Dendritic cell treated with granulocyte-macrophage colony-stimulating factor and Interleukin-4, amounts not matched to agents 40 ng/mL and 50 ng/mL, for 4 days (primary cell): ENCODE data around the gene THSD7B.

Experiments
- H3K27ac Mint-ChIP-seq: one replicate; pipeline ENCODE4 v1.8.0; 2022; ENCODE audit warnings: mild to moderate bottlenecking, mixed read lengths
- H3K27me3 Mint-ChIP-seq: one replicate; pipeline ENCODE4 v1.8.0; 2022; ENCODE audit warnings: mild to moderate bottlenecking, mixed read lengths
- H3K36me3 Mint-ChIP-seq: one replicate; pipeline ENCODE4 v1.8.0; 2022; ENCODE audit warnings: low read depth, mixed read lengths
- H3K4me1 Mint-ChIP-seq: one replicate; pipeline ENCODE4 v1.8.0; 2022; ENCODE audit warnings: low read depth, mixed read lengths
- H3K4me3 Mint-ChIP-seq: one replicate; pipeline ENCODE4 v1.8.0; 2022; ENCODE audit warnings: mild to moderate bottlenecking, moderate library complexity, mixed read lengths
- H3K9me3 Mint-ChIP-seq: one replicate; pipeline ENCODE4 v1.8.0; 2022; ENCODE audit warnings: mixed read lengths
- intact Hi-C: fragments of 100-400 bp; cut with micrococcal nuclease; formaldehyde crosslinking; loops from one replicate; pipeline ENCODE4 v1.15.0; 2022

Gene THSD7B

DNA sequence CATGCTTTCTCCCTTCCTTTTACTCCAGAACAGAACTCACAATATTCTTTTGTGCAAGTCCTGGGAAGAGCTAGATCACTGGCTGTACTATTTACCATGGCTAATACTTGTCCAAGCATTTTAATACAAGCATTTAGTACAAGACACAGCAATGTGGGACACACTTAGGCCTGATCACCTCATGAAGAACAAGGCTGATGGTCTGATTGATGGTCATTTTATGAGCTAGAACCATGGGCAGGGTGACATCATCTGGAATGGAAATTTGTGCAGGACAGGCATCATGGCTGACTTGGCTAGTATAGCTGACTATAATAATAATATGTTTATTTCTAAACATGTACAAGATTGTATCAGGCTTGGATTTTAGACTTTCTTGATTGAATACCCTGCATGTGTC lies 824.8 kb downstream of the THSD7B start:
- Mint-ChIP-seq H3K27me3 (no peaks in the 10 kb centered on the region), H3K4me1 (no peaks in the 10 kb centered on the region), H3K27ac (no peak overlapping the region), H3K9me3 (peaks cover 31% of the 10 kb centered on the region), H3K4me3 (no peak overlapping the region), H3K36me3 (no peaks in the 10 kb centered on the region)
- intact Hi-C loops = no loop called here

DNA sequence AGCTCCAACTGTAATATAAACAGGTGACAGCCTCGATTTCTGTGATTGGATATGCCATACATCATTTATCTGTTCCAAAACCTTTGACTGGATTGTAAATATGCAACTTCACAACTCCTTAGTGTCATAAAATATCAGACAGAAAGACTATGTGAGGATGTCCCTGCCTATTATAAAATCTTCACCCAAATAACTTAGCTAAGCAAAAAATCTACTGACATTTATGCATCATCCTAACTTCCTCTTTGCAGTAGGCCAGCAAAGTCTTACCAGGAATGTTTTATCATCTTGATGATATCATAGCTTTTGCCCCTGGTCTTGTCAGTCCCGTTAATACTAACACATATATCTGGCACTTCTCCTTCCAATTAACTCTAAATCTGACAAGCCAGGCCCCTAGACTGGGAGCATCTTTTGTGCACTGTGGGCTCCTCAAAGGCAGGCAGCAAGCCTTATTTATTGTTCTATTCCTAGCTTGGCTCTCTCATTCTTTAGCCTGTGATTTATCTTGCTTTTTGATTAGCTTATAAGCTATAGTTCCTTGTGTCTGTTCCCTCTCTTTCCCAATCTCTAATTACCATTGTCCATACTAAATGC lies 842.5 kb downstream of the THSD7B start:
- H3K9me3 Mint-ChIP-seq = peaks cover 23% of the 10 kb centered on the region
- no peaks in the 10 kb centered on the region for H3K27me3 Mint-ChIP-seq
- no peaks in the 10 kb centered on the region for H3K36me3 Mint-ChIP-seq
- no peak overlapping the region for H3K27ac Mint-ChIP-seq
- H3K4me3 Mint-ChIP-seq = no peak overlapping the region
- H3K4me1 Mint-ChIP-seq = no peaks in the 10 kb centered on the region
- intact Hi-C loops = no loop called here

DNA sequence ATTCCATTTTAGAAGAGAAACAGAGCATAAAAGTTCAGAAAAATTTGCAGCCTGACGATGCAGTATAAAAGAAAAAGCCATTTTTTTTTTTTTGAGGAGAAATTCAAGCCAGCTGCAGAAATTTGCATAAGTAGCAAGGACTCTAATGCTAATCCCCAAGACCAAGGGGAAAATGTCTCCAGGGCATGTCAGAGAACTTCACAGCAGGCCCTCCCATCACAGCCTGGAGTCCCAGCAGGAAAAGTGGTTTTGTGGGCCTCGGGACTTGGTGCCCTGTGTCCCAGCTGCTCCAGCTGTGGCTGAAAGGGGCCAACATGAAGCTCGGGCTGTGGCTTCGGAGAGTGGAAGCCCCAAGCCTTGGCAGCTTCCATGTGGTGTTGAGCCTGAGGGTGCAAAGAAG lies 873.6 kb downstream of the THSD7B start:
- H3K4me3 Mint-ChIP-seq = no peak overlapping the region
- H3K4me1 Mint-ChIP-seq = no peaks in the 10 kb centered on the region
- H3K27ac Mint-ChIP-seq = no peak overlapping the region
- intact Hi-C loops = no loop called here
- H3K27me3 Mint-ChIP-seq = no peaks in the 10 kb centered on the region
- H3K9me3 Mint-ChIP-seq = peaks cover 10% of the 10 kb centered on the region
- no peaks in the 10 kb centered on the region for H3K36me3 Mint-ChIP-seq

DNA sequence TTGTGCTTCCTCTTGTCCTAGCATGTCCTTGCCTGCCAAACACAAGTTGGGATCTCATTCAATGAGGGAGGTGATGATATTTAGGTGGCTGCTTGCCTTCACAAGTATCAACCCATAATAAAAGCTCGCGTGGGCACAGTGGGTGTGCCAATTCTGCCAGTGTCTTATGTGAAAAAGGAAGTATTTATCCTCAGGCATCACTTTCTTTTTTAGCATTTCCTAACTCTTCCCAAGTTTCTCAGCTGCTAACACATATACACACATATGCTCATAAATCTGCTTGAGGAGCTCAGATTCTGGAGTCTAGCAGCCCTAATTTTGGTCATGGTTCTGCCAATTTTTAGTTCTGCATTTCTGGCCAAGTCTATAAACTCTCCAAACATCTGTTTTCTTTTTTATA lies 879.4 kb downstream of the THSD7B start:
- Mint-ChIP-seq H3K4me1 (no peaks in the 10 kb centered on the region), H3K27ac (no peak overlapping the region), H3K4me3 (no peak overlapping the region), H3K9me3 (peaks cover 6% of the 10 kb centered on the region), H3K36me3 (no peaks in the 10 kb centered on the region), H3K27me3 (no peaks in the 10 kb centered on the region)
- intact Hi-C loops = no loop called here

DNA sequence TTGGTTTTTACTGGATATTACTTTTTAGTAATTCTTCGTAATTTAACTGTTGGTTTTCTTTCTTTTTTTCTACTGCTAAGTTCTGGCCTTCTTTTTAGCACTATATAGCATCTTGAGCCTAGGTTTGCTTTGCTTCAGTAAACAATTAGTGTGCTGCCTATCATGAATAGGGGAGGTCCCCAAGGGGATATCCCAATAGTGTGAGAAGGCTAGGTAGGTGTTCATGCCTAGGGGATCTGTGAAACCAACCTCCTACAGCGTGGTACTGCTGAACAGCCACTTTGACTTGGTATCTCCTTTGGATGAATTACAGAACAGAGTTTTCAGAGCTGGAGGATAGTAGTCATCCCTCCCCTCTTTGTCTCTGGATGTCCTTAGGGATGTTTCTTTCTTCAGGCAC lies 888.7 kb downstream of the THSD7B start:
- Mint-ChIP-seq H3K27me3 (no peaks in the 10 kb centered on the region), H3K9me3 (peaks cover 23% of the 10 kb centered on the region), H3K27ac (no peak overlapping the region), H3K36me3 (no peaks in the 10 kb centered on the region), H3K4me3 (no peak overlapping the region), H3K4me1 (no peaks in the 10 kb centered on the region)
- intact Hi-C loops = no loop called here

DNA sequence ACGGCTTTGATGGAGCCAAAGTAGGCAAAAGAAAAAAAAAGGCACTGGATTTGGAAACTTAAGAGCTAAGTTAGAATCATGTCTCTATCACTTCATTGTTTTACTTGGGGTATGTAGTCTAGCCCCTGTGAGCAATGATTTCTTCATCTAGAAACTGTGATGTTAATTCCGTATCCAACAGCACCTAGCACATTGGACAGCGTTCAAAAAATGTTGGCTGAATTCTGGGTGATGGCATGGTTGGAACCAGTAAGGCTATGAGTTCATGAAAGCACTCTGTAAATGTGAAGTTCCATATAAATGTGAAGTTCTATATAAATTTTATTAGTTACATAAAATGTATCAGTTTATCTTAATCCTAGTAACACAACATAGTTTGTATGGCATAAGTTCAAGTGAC lies 890.5 kb downstream of the THSD7B start:
- peaks cover 23% of the 10 kb centered on the region for H3K9me3 Mint-ChIP-seq
- H3K4me3 Mint-ChIP-seq = no peak overlapping the region
- H3K4me1 Mint-ChIP-seq = no peaks in the 10 kb centered on the region
- H3K27ac Mint-ChIP-seq = no peak overlapping the region
- no peaks in the 10 kb centered on the region for H3K36me3 Mint-ChIP-seq
- no peaks in the 10 kb centered on the region for H3K27me3 Mint-ChIP-seq
- intact Hi-C loops = no loop called here

DNA sequence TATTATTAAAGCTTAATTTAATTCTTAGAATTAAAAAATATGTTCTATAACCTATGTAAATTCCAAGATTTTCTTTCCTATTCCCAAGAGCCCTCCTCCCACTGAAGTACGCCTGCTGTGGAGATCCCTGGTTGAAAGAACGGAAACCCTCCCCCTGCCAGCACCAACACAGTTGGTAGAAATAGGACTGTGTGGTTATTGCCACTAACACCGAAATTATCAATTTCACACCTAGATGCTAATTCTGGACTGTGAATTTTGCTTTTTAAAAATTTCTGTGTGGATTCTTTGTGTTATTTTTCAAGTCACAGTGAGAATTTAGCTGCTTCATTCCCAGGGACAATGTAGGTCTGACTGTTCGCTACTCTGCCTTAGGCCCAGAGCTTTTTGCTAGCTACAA lies 893.1 kb downstream of the THSD7B start:
- intact Hi-C loops = no loop called here
- H3K36me3 Mint-ChIP-seq = no peaks in the 10 kb centered on the region
- H3K9me3 Mint-ChIP-seq = peaks cover 36% of the 10 kb centered on the region
- no peak overlapping the region for H3K4me3 Mint-ChIP-seq
- no peaks in the 10 kb centered on the region for H3K27me3 Mint-ChIP-seq
- H3K27ac Mint-ChIP-seq = no peak overlapping the region
- H3K4me1 Mint-ChIP-seq = no peaks in the 10 kb centered on the region

DNA sequence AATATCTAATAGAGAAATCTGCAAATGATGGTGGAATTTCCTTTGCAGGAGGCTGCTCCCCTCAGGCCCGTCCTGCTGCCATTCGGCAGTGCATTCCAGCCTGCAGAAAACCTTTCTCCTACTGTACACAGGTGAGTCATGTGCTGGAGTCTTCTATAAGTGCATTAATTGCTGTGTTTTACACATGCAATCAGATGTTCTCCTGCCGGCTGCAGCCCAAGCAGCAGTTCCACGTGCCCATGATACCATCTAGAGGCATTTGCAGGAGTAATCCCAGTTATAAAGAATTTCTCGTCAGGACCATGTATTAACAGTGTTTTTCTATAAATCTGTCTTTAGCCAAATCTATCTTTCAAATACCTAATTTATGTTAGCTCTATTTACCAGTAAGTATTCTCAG lies 894.3 kb downstream of the THSD7B start:
- H3K4me3 Mint-ChIP-seq = no peak overlapping the region
- no peak overlapping the region for H3K27ac Mint-ChIP-seq
- intact Hi-C loops = no loop called here
- H3K4me1 Mint-ChIP-seq = no peaks in the 10 kb centered on the region
- peaks cover 24% of the 10 kb centered on the region for H3K9me3 Mint-ChIP-seq
- no peaks in the 10 kb centered on the region for H3K36me3 Mint-ChIP-seq
- H3K27me3 Mint-ChIP-seq = no peaks in the 10 kb centered on the region

DNA sequence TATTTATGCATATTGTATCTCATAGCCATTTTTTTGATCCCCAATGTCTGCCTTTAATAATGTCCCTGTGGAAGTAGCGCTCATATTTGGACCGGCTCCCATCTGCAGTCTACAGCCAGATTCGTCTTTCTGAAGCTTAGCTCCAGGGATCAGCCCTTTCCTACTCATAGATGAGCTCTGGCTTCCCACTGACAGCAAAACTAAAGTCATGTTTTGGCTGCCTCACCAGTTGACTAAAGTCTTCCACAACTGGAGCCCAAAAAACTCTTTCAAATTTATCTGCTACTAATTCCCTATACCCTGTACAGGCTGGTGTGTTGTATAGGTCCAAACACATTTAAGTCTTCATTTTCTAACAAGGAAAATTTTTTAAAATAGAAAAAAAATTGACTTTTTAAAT lies 904.8 kb downstream of the THSD7B start:
- Mint-ChIP-seq H3K27ac (no peak overlapping the region), H3K27me3 (no peaks in the 10 kb centered on the region), H3K36me3 (no peaks in the 10 kb centered on the region), H3K9me3 (no peaks in the 10 kb centered on the region), H3K4me3 (no peak overlapping the region), H3K4me1 (no peaks in the 10 kb centered on the region)
- intact Hi-C loops = no loop called here

DNA sequence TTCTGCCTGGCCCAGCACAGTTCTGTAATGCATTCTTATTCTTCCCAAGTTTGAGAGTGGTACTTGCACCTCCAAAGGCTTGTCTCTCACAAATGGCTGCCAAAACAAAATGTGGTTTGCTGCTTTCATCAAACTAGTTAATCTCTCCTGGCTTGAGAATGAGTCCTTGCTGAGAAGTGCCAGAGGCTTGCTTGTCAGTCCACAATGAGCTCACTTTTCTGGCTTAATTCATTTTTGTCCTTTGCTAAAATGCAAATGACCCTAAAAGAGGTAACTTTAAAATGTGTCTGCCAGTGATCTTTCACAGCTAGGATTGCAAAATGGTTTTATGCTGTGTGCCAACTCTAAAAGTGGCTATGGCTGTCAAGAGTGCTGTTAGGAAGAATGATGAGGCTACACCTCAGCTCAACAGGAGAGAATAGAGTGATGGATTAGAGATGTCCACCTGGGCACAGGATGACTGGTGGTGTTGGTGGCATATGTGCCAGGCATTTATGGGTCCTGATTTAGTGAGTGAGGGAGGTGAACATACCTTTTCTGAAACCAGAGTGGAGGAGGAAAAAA lies 907.7 kb downstream of the THSD7B start:
- H3K4me3 Mint-ChIP-seq = no peak overlapping the region
- H3K27me3 Mint-ChIP-seq = no peaks in the 10 kb centered on the region
- H3K9me3 Mint-ChIP-seq = no peaks in the 10 kb centered on the region
- intact Hi-C loops = no loop called here
- no peak overlapping the region for H3K27ac Mint-ChIP-seq
- no peaks in the 10 kb centered on the region for H3K36me3 Mint-ChIP-seq
- no peaks in the 10 kb centered on the region for H3K4me1 Mint-ChIP-seq

DNA sequence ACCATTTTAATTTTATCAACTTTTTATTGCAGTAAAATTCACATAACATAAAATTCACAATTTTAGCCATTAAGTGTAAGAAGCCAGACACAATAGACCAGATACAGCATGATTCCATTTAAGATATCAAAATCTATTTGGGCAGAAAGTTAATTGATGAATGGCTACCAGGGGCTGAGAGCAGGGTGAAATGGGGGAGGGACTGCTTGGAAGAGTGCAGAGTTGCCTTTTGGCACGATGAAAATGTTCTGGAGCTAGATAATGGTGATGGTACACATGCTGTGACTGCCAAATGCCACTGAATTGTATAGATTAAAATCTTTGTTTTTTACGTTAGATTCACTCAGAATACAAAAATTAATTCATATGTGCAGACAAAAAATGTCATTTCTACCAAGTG lies 909.6 kb downstream of the THSD7B start:
- Mint-ChIP-seq H3K27ac (no peak overlapping the region), H3K27me3 (no peaks in the 10 kb centered on the region), H3K9me3 (no peaks in the 10 kb centered on the region), H3K4me1 (no peaks in the 10 kb centered on the region), H3K36me3 (no peaks in the 10 kb centered on the region), H3K4me3 (no peak overlapping the region)
- intact Hi-C loops = no loop called here

DNA sequence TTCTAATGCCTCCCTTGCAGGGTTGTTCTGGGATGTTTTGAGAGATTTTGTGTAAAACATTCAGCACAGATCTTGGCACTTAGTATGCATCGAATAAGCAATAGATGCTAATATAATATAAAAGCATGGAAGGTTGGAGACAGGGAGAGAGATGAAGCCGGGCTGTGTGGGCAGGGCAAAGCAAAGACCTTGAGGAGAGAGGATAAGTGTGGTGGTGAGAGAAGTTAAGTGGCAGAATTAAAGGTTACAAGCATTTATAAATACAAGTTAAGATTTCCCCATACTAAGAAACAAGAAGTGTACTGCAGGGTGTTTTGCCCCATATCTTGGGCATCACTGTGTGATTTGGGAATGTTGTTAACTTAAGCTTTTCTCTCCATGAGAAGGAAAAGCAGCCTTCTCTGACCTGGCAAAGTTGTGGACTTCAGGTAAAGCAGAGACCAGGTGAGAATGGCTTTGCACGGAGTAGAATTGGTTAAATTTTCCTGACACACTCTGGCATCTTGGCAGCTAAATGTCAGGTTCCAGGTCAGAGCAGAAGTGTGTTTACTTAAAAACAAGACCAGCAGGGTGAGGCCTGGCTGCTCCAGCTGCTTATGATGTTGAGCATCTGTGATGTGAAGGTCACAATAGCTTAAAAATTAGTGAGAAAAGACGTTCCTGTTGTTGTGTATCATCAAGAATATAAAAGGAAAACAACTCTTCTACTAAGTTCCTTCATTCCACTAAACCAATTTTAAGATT lies 910.4 kb downstream of the THSD7B start:
- intact Hi-C loops = no loop called here
- Mint-ChIP-seq H3K27me3 (no peaks in the 10 kb centered on the region), H3K4me1 (no peaks in the 10 kb centered on the region), H3K9me3 (no peaks in the 10 kb centered on the region), H3K27ac (no peak overlapping the region), H3K4me3 (no peak overlapping the region), H3K36me3 (no peaks in the 10 kb centered on the region)

DNA sequence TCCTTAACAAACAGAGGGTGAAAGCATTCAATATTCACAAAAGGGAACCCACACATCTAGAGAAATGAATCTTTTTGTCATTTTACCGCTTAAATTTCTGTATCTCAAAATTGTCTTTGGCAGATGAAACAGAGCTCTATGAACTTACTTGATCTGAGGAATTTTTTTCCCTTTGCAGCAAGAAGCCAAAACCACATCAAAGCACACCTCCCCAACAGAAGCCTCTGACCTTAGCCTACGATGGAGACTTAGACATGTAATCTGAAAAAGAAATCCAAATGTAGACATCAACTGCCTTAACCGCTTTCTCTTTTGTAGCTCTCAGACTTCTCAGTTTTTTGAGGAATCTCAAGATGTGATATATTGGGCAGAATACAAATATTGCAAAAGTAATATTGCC lies 911.0 kb downstream of the THSD7B start:
- H3K4me1 Mint-ChIP-seq = no peaks in the 10 kb centered on the region
- H3K27ac Mint-ChIP-seq = no peak overlapping the region
- H3K4me3 Mint-ChIP-seq = no peak overlapping the region
- no peaks in the 10 kb centered on the region for H3K27me3 Mint-ChIP-seq
- no peaks in the 10 kb centered on the region for H3K9me3 Mint-ChIP-seq
- intact Hi-C loops = no loop called here
- H3K36me3 Mint-ChIP-seq = no peaks in the 10 kb centered on the region

DNA sequence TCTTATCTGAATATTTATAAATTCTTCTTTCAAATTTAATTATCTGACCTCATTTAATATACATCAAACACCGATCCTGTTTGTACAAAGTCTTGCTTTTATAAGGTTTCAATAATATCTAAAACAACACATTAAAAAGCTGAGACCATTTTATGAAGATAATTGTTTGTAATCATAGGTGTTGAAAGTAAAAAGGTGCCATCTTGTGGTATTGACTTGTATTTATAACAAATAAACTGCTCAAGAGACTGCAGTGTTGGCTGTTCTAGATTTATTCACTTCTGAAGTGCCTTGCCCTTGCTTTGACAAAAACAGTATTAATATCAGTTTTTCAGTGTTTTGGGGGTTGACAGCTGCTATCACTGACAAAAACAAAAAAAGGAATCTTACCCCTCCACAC lies 912.1 kb downstream of the THSD7B start:
- no peaks in the 10 kb centered on the region for H3K4me1 Mint-ChIP-seq
- no peaks in the 10 kb centered on the region for H3K36me3 Mint-ChIP-seq
- H3K27ac Mint-ChIP-seq = no peak overlapping the region
- intact Hi-C loops = no loop called here
- H3K9me3 Mint-ChIP-seq = no peaks in the 10 kb centered on the region
- no peaks in the 10 kb centered on the region for H3K27me3 Mint-ChIP-seq
- no peak overlapping the region for H3K4me3 Mint-ChIP-seq

DNA sequence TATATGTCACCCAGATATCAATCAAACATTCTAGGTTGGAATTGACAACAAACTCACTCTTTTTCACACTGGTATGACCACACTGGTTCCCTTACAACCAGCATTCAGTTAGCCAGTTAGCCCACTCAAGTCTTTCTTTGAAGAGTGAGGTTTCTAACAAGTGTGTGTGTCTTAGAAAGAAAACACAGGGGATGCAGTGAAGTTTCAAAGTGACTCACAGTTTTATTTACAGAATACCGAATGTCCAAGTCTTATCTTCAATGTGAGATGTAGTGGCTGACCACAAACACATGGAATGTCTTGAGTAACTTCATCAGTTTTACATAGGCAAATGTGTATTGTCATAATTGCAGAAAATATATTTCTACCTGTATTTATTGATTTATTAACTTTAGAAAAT lies 924.2 kb downstream of the THSD7B start:
- no peak overlapping the region for H3K4me3 Mint-ChIP-seq
- H3K9me3 Mint-ChIP-seq = peaks cover 20% of the 10 kb centered on the region
- no peak overlapping the region for H3K27ac Mint-ChIP-seq
- H3K4me1 Mint-ChIP-seq = no peaks in the 10 kb centered on the region
- no peaks in the 10 kb centered on the region for H3K36me3 Mint-ChIP-seq
- no peaks in the 10 kb centered on the region for H3K27me3 Mint-ChIP-seq
- intact Hi-C loops = no loop called here
